Mesendoderm (in vitro differentiated cells): ENCODE results near the gene STX8.

ENCODE experiments used
- DNase-seq: peaks from one replicate; pipeline ENCODE4 v3.0.0; 2013
- H2AK5ac ChIP-seq: 2 replicates; pipeline ENCODE4 v1.6.1; 2013; ENCODE audit warnings: low read length, inconsistent platforms
- H2BK120ac ChIP-seq: 2 replicates; pipeline ENCODE4 v1.6.1; 2013; ENCODE audit warnings: low read depth, mild to moderate bottlenecking, low read length, moderate library complexity, mixed read lengths
- H2BK15ac ChIP-seq: replicated peaks from 2 replicates; pipeline ENCODE4 v1.6.1; 2013; ENCODE audit warnings: low read depth, mild to moderate bottlenecking, moderate library complexity
- H2BK5ac ChIP-seq: 2 replicates; pipeline ENCODE4 v1.6.1; 2013; ENCODE audit warnings: low read length, inconsistent platforms
- H3K18ac ChIP-seq: 2 replicates; pipeline ENCODE4 v1.6.1; 2013; ENCODE audit warnings: mild to moderate bottlenecking, low read length, mixed read lengths
- H3K23ac ChIP-seq: one replicate; pipeline ENCODE4 v1.6.1; 2013; ENCODE audit warnings: low read length
- H3K27ac ChIP-seq: 2 replicates; pipeline ENCODE4 v1.5.1; 2013; ENCODE audit warnings: low read depth, mild to moderate bottlenecking, inconsistent platforms, low read length, moderate library complexity
- H3K27me3 ChIP-seq: 2 replicates; pipeline ENCODE4 v1.6.1; 2013; ENCODE audit warnings: low read length, control low read depth, mild to moderate bottlenecking, inconsistent platforms; ENCODE audit not compliant: insufficient read depth, poor library complexity
- H3K36me3 ChIP-seq: 2 replicates; pipeline ENCODE4 v1.6.1; 2013; ENCODE audit warnings: low read length, inconsistent platforms; ENCODE audit not compliant: control insufficient read depth, insufficient read depth
- H3K4ac ChIP-seq: one replicate; pipeline ENCODE4 v1.6.1; 2013; ENCODE audit warnings: low read depth, mild to moderate bottlenecking, low read length, moderate library complexity
- H3K4me1 ChIP-seq: 2 replicates; pipeline ENCODE4 v1.6.1; 2013; ENCODE audit warnings: low read depth, low read length, inconsistent platforms; ENCODE audit not compliant: control insufficient read depth
- H3K4me2 ChIP-seq: 2 replicates; pipeline ENCODE4 v1.6.1; 2013; ENCODE audit warnings: low read length
- H3K4me3 ChIP-seq: 2 replicates; pipeline ENCODE4 v1.5.1; 2013; ENCODE audit warnings: mild to moderate bottlenecking, low read length
- H3K56ac ChIP-seq: one replicate; pipeline ENCODE4 v1.6.1; 2013; ENCODE audit warnings: low read length
- H3K79me1 ChIP-seq: 2 replicates; pipeline ENCODE4 v1.6.1; 2013; ENCODE audit warnings: low read length, inconsistent platforms
- H3K79me2 ChIP-seq: 2 replicates; pipeline ENCODE4 v1.6.1; 2013; ENCODE audit warnings: mild to moderate bottlenecking, low read length; ENCODE audit not compliant: control insufficient read depth, insufficient read depth
- H3K9ac ChIP-seq: 2 replicates; pipeline ENCODE4 v1.6.1; 2013; ENCODE audit warnings: low read length, inconsistent platforms
- H4K5ac ChIP-seq: one replicate; pipeline ENCODE4 v1.6.1; 2013; ENCODE audit warnings: low read length
- H4K8ac ChIP-seq: one replicate; pipeline ENCODE4 v1.6.1; 2013; ENCODE audit warnings: low read depth, mild to moderate bottlenecking, control low read depth, low read length, moderate library complexity
- WGBS: extraction: QIAGEN DNeasy Blood & Tissue Kit; methylation state at CpG from one replicate; pipeline ENCODE4 v1.1.7; 2013; ENCODE audit warnings: low lambda C conversion rate, missing lambda C conversion rate; ENCODE audit not compliant: insufficient coverage; ENCODE audit errors: extremely low coverage; 5-methylcytosine and 5-hydroxymethylcytosine counted together

Gene STX8

GRCh38 chr17:9239246-9239792, 336.3 kb downstream of the STX8 start:
- no peak overlapping the region for H2AK5ac ChIP-seq
- no peaks in the 10 kb centered on the region for H3K79me2 ChIP-seq
- peak overlapping the region; percentile 33 for H3K9ac ChIP-seq
- H3K4me3 ChIP-seq: no peak overlapping the region
- no peak overlapping the region for H2BK15ac ChIP-seq
- peaks cover 6% of the 10 kb centered on the region for H3K4me1 ChIP-seq
- H3K4me2 ChIP-seq: peak overlapping the region; percentile 21
- no peak overlapping the region for H4K8ac ChIP-seq
- H3K4ac ChIP-seq: no peak overlapping the region
- H3K56ac ChIP-seq: peak overlapping the region; percentile 59
- no peak overlapping the region for H2BK5ac ChIP-seq
- no peak overlapping the region for H3K27ac ChIP-seq
- no peaks in the 10 kb centered on the region for H3K79me1 ChIP-seq
- H2BK120ac ChIP-seq: no peak overlapping the region
- H3K18ac ChIP-seq: no peak overlapping the region
- peak; percentile 41 for DNase-seq
- H4K5ac ChIP-seq: no peak overlapping the region
- H3K27me3 ChIP-seq: no peaks in the 10 kb centered on the region
- no peaks in the 10 kb centered on the region for H3K36me3 ChIP-seq
- WGBS: no CpG with 5 or more reads among the region's 27 CpGs
- H3K23ac ChIP-seq: no peak overlapping the region

DNA sequence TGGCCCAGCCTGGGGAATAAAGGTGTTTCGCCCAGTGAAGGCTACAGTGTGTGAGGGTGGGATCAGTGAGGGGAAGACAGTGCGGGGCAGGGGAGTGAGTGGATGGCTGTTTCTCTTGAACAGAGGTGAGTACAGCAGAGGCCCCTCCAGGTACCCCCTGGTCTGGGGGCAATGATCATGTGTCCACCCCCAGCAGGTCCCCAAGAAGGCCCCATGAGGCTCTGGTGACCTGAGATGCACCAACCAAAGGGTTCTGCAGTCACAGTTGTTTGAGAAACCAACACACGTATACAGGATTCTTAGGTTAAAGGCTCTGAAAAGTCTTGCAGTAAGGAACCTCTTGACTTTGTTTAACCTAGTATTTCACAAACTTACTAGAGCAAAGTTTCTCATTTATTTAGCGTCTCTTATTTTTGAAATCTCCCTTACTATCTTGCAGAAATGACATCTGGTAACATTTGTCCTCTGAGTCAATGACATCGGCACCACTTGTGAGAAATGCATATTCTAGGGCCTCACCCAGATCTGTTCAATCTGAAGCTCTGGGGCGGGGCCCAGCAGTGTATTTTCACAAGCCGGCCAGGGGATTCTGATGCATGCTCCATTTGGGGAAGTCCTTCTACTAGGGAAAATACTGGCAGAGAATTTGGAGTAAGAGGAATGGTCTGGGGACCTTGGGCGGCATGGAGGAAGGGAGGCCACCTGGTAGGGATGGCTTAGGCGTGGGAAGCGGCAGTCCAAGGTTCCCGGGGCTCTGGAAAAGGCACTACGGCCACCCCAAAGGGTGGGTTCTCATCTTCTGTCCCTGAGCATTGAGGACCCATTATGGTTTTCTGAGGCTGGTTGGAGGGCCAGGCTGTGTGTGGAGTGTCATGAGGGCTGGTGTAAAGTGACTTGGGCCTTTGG, 337.0 kb downstream of the STX8 start:
- H2AK5ac ChIP-seq: no peak overlapping the region
- no peak overlapping the region for H2BK15ac ChIP-seq
- H3K56ac ChIP-seq: no peak overlapping the region
- no peaks in the 10 kb centered on the region for H3K27me3 ChIP-seq
- no CpG with 5 or more reads among the region's 12 CpGs for WGBS
- H3K9ac ChIP-seq: no peak overlapping the region
- H3K18ac ChIP-seq: no peak overlapping the region
- H3K23ac ChIP-seq: no peak overlapping the region
- H3K36me3 ChIP-seq: no peaks in the 10 kb centered on the region
- H3K79me1 ChIP-seq: no peaks in the 10 kb centered on the region
- no peak overlapping the region for H2BK120ac ChIP-seq
- peaks cover 6% of the 10 kb centered on the region for H3K4me1 ChIP-seq
- no peak overlapping the region for H3K4ac ChIP-seq
- H3K4me3 ChIP-seq: no peak overlapping the region
- H4K5ac ChIP-seq: no peak overlapping the region
- no peaks in the 10 kb centered on the region for H3K79me2 ChIP-seq
- H3K4me2 ChIP-seq: no peak overlapping the region
- H4K8ac ChIP-seq: no peak overlapping the region
- no peak overlapping the region for H2BK5ac ChIP-seq
- no peak for DNase-seq
- no peak overlapping the region for H3K27ac ChIP-seq

- Histone ChIP-seq H3K18ac (no peak overlapping the region), H2AK5ac (no peak overlapping the region), H3K4me1 (peaks cover 6% of the 10 kb centered on the region), H3K79me2 (no peaks in the 10 kb centered on the region), H3K9ac (no peak overlapping the region), H3K56ac (no peak overlapping the region), H4K8ac (no peak overlapping the region), H3K36me3 (no peaks in the 10 kb centered on the region), H2BK15ac (no peak overlapping the region), H3K4ac (no peak overlapping the region), H4K5ac (no peak overlapping the region), H3K27me3 (no peaks in the 10 kb centered on the region), H2BK120ac (no peak overlapping the region), H3K79me1 (no peaks in the 10 kb centered on the region), H3K4me2 (no peak overlapping the region), H2BK5ac (no peak overlapping the region), H3K4me3 (no peak overlapping the region), H3K23ac (no peak overlapping the region), H3K27ac (no peak overlapping the region)
- WGBS: no CpG with 5 or more reads among the region's 13 CpGs
- DNase-seq: peak; percentile 70
Measured at GRCh38 chr17:9237661-9238301, 337.8 kb downstream of the STX8 start.

- no peak overlapping the region for H3K56ac ChIP-seq
- no peak overlapping the region for H2BK15ac ChIP-seq
- H3K79me1 ChIP-seq: no peaks in the 10 kb centered on the region
- H3K23ac ChIP-seq: no peak overlapping the region
- H4K5ac ChIP-seq: no peak overlapping the region
- no peaks in the 10 kb centered on the region for H3K79me2 ChIP-seq
- no peak for DNase-seq
- no peak overlapping the region for H2BK5ac ChIP-seq
- no CpG with 5 or more reads among the region's 3 CpGs for WGBS
- H3K4me2 ChIP-seq: no peak overlapping the region
- no peak overlapping the region for H4K8ac ChIP-seq
- H3K27ac ChIP-seq: no peak overlapping the region
- no peak overlapping the region for H3K9ac ChIP-seq
- H3K4ac ChIP-seq: no peak overlapping the region
- no peak overlapping the region for H3K18ac ChIP-seq
- H3K36me3 ChIP-seq: no peaks in the 10 kb centered on the region
- no peaks in the 10 kb centered on the region for H3K27me3 ChIP-seq
- no peak overlapping the region for H2BK120ac ChIP-seq
- H3K4me1 ChIP-seq: peaks cover 6% of the 10 kb centered on the region
- H2AK5ac ChIP-seq: no peak overlapping the region
- no peak overlapping the region for H3K4me3 ChIP-seq
Measured at GRCh38 chr17:9237053-9237410, 338.6 kb downstream of the STX8 start.

DNA sequence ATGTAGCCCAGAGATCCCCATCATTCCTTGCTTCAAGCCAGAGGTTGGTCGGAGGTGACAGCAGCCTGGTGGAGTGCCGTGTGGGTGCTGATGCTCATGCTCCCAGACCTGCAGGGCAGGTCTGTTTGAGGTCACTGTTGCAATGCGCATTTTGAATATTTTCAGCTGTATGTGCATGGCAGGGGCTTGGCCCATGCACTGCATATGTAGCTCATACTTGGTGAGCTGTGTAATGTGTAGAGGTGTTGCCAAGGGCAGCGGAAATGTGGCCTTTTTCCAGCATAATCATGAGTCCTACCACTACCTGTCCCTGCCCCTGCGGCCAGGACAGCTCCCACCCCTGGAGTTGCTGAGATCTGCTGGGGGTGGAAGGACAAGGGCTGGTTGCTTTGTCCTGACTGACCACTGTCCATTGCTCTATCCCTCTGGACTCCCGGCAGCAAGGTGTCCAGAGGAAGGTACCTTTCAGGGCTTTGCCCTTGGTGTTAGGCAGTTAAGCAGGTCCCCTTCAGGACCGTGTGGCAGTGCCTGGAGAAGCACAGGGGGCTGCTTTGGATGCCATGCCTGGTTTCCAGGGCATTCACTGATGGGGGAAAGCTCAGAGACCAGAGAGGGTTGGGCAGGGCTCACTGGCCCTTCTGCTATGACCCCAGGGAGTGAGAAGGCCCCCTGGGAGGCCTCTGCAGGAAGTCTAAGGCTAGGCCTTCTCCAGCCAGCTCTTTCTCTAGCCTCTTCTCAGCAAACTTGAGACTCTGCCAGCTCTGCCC, 339.2 kb downstream of the STX8 start:
- H2BK15ac ChIP-seq: no peak overlapping the region
- no CpG with 5 or more reads among the region's 7 CpGs for WGBS
- H3K4ac ChIP-seq: no peak overlapping the region
- H4K8ac ChIP-seq: no peak overlapping the region
- H4K5ac ChIP-seq: no peak overlapping the region
- no peak for DNase-seq
- H2BK5ac ChIP-seq: no peak overlapping the region
- H2BK120ac ChIP-seq: no peak overlapping the region
- peaks cover 6% of the 10 kb centered on the region for H3K4me1 ChIP-seq
- H3K56ac ChIP-seq: no peak overlapping the region
- H3K4me2 ChIP-seq: no peak overlapping the region
- H3K9ac ChIP-seq: no peak overlapping the region
- no peaks in the 10 kb centered on the region for H3K27me3 ChIP-seq
- no peak overlapping the region for H3K4me3 ChIP-seq
- no peak overlapping the region for H3K18ac ChIP-seq
- H3K36me3 ChIP-seq: no peaks in the 10 kb centered on the region
- H3K79me1 ChIP-seq: no peaks in the 10 kb centered on the region
- no peak overlapping the region for H3K27ac ChIP-seq
- H3K23ac ChIP-seq: no peak overlapping the region
- no peaks in the 10 kb centered on the region for H3K79me2 ChIP-seq
- no peak overlapping the region for H2AK5ac ChIP-seq
